Spleen (tissue), 7 donors: ENCODE measurements around the gene SOX8.

ENCODE experiments used
- POLR2A ChIP-seq, 3 donors: fragments of 450-650 bp; IDR thresholded peaks; one replicate each; pipeline ENCODE4 v1.5.1; 2017; ENCODE audit warnings: antibody characterized with exemption in 3 of 3, mild to moderate bottlenecking in 1 of 3
- TF ChIP-seq, protein P1 (sequence below), 11 experiments: fragments of 200-600 bp in 7 of 11; fragments of 450-650 bp in 4 of 11; sonication (generic) in 4 of 11; IDR thresholded peaks in 8 of 11; conservative IDR thresholded peaks in 3 of 11; 1 replicate in 7 of 11; 2 replicates in 4 of 11; pipeline versions ENCODE4 v1.4.0 to v1.8.0; 2016 to 2021; ENCODE audit warnings: antibody characterized with exemption in 11 of 11, inconsistent platforms in 4 of 11, mild to moderate bottlenecking in 1 of 11
- donor health status: DM: no; HTN: no; CAD: no; lungs with moderate emphysema.
- donor health status: DM: no; HTN: no; CAD: no.
- donor health status: DM: no; HTN: no; CAD: no.

DNA sequence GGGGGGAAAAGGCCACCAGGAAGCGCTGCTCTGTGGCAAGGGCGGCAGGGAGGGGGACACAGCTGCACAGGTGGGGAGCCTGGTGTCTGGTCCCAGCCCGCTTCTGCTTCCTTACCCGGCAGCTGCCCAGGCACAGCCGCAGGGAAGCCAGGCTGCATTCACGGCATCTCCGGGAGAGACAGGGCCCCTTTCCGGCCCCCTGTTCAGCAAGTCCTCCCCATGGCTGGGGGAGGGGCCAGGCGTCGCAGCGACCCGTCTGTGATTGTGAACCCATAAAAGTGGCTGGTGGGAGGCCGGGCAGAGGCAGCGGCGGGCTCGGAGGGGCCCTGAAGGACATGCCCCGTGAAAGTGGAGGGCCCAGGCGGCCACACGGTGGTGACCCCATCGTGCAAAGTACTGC is 28.7 kb downstream of the SOX8 start:
- TF ChIP-seq, protein P1, sequence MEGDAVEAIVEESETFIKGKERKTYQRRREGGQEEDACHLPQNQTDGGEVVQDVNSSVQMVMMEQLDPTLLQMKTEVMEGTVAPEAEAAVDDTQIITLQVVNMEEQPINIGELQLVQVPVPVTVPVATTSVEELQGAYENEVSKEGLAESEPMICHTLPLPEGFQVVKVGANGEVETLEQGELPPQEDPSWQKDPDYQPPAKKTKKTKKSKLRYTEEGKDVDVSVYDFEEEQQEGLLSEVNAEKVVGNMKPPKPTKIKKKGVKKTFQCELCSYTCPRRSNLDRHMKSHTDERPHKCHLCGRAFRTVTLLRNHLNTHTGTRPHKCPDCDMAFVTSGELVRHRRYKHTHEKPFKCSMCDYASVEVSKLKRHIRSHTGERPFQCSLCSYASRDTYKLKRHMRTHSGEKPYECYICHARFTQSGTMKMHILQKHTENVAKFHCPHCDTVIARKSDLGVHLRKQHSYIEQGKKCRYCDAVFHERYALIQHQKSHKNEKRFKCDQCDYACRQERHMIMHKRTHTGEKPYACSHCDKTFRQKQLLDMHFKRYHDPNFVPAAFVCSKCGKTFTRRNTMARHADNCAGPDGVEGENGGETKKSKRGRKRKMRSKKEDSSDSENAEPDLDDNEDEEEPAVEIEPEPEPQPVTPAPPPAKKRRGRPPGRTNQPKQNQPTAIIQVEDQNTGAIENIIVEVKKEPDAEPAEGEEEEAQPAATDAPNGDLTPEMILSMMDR (IDR thresholded peaks at IDR 0.05 in 8 of 11, conservative IDR thresholded peaks at IDR 0.05 in 3 of 11): no peak
- TF ChIP-seq POLR2A (IDR thresholded peaks at IDR 0.05): no peak
